ENCODE data around the gene SNRPD2.

The SNRPD2 gene

DNA sequence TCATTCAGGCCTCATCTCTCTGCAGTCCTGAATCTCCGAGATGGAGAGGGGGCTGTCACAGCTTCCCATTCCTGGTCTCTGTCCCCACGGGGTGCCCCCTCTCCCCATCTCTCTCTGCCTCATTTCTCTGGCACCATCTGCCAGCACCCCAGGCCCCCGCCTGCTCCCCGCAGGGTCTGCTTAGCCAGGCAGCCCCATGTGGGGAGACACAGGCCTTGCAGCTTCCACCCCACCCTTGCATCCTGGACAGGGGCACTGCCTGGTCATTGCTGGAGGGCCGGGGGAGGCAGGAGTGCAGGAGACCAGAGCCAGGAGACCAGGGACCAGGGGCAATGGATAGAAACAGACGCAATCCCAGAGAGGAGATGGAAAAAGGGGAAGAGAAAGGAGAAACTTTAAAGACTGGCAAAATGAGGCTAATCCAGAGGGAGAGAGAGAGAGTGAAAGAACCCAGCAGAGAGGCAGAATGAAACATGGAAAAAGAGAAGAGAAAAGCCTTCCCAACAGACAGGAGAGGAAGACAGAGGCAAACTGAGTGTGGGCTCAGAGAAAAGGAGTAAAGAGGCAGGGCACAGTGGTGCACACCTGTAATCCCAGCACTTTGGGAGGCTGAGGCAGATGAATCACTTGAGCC, 32.5 kb downstream of the SNRPD2 start:
- TF ChIP-seq, protein P1, sequence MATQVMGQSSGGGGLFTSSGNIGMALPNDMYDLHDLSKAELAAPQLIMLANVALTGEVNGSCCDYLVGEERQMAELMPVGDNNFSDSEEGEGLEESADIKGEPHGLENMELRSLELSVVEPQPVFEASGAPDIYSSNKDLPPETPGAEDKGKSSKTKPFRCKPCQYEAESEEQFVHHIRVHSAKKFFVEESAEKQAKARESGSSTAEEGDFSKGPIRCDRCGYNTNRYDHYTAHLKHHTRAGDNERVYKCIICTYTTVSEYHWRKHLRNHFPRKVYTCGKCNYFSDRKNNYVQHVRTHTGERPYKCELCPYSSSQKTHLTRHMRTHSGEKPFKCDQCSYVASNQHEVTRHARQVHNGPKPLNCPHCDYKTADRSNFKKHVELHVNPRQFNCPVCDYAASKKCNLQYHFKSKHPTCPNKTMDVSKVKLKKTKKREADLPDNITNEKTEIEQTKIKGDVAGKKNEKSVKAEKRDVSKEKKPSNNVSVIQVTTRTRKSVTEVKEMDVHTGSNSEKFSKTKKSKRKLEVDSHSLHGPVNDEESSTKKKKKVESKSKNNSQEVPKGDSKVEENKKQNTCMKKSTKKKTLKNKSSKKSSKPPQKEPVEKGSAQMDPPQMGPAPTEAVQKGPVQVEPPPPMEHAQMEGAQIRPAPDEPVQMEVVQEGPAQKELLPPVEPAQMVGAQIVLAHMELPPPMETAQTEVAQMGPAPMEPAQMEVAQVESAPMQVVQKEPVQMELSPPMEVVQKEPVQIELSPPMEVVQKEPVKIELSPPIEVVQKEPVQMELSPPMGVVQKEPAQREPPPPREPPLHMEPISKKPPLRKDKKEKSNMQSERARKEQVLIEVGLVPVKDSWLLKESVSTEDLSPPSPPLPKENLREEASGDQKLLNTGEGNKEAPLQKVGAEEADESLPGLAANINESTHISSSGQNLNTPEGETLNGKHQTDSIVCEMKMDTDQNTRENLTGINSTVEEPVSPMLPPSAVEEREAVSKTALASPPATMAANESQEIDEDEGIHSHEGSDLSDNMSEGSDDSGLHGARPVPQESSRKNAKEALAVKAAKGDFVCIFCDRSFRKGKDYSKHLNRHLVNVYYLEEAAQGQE (IDR thresholded peaks at IDR 0.05; ENCODE audit: insufficient read depth in 1 of 2, low read depth in 2 of 2, low read length in 2 of 2): no peak
- TF ChIP-seq FOXP2 (optimal IDR thresholded peaks at IDR 0.05; ENCODE audit: borderline replicate concordance, extremely low read depth, extremely low read length, insufficient read depth) (no peak), POLR2AphosphoS5 (IDR thresholded peaks at IDR 0.05; ENCODE audit: low read depth, low read length) (no peak), TAF1 (IDR thresholded peaks at IDR 0.05; ENCODE audit: borderline replicate concordance, insufficient read depth, low read length) (no peak), SIN3A (IDR thresholded peaks at IDR 0.05; ENCODE audit: borderline replicate concordance, insufficient read depth, low read length) (no peak)

DNA sequence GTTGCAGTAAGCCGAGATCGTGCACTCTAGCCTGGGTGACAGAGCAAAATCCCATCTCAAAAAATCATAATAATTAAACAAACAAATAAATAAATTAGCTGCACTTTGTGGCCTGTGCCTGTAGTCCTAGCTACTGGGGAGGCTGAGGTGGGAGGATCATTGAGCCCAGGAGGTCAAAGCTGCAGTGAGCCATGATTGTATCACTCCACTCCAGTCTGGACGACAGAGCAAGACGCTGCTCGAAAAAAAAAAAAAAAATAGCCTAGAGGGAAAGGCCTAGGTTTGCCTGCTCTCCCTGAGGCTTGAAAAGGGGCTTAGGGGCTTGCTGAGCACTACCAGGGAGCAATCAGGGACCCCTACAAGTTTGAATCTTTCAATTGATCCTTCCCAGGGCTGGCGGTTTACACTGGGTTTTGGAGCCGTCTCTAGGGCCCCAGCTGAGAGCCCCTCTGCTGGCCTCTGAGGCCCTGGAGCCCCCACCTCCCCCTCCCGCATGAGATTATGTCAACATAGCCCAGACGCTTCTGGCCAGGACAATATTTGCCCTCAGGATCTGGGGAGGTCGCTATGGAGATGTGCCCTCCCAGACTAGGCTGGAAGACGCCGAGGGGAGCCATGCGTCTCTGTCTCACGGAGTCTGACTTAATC, 34.1 kb downstream of the SNRPD2 start:
- TF ChIP-seq POLR2AphosphoS5 (IDR thresholded peaks at IDR 0.05; ENCODE audit: low read depth, low read length) (no peak), TAF1 (IDR thresholded peaks at IDR 0.05; ENCODE audit: borderline replicate concordance, insufficient read depth, low read length) (no peak), FOXP2 (optimal IDR thresholded peaks at IDR 0.05; ENCODE audit: borderline replicate concordance, extremely low read depth, extremely low read length, insufficient read depth) (no peak), SIN3A (IDR thresholded peaks at IDR 0.05; ENCODE audit: borderline replicate concordance, insufficient read depth, low read length) (no peak)
- TF ChIP-seq, protein P1 (IDR thresholded peaks at IDR 0.05; ENCODE audit: insufficient read depth in 1 of 2, low read depth in 2 of 2, low read length in 2 of 2): no peak

DNA sequence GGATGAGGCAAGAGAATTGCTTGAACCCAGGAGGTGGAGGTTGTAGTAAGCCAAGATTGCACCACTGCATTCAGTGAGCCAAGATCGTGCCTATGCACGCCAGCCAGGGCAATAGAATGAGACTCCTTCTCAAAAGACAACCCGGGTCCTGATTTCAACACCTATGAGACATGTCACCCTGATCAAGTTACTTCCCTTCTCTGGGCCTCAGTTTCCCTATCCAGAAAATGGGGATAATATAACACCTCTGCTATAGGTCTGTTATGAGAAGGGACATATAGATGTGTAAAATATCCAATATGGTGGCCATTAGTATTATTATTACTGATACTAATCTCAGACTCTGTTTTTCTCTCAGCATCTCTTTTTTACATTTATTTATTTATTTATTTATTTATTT, 36.7 kb downstream of the SNRPD2 start:
- no peak for TF ChIP-seq TAF1 (IDR thresholded peaks at IDR 0.05; ENCODE audit: borderline replicate concordance, insufficient read depth, low read length)
- TF ChIP-seq SIN3A (IDR thresholded peaks at IDR 0.05; ENCODE audit: borderline replicate concordance, insufficient read depth, low read length): no peak
- TF ChIP-seq, protein P1 (IDR thresholded peaks at IDR 0.05; ENCODE audit: insufficient read depth in 1 of 2, low read depth in 2 of 2, low read length in 2 of 2): no peak
- no peak for TF ChIP-seq POLR2AphosphoS5 (IDR thresholded peaks at IDR 0.05; ENCODE audit: low read depth, low read length)
- no peak for TF ChIP-seq FOXP2 (optimal IDR thresholded peaks at IDR 0.05; ENCODE audit: borderline replicate concordance, extremely low read depth, extremely low read length, insufficient read depth)

DNA sequence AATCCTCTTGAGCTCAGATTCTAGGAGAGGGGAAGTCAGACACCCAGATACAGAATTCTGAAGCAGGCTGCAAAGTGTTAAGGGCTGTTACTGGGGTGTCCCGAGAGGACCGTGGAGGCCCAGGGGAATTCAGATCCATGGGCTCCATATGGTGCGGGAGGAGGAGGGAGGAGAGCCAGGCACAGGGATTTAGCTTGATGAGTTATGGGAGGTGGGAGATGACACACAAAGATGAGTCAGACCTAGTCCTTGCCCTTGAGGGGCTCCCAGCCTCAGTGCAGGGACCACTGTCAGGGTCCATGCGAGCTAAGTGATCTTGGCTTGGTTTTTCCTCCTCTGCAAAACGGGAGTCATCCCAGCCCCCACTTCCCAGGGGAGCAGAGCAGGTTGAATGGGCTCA, 38.1 kb downstream of the SNRPD2 start:
- TF ChIP-seq POLR2AphosphoS5 (IDR thresholded peaks at IDR 0.05; ENCODE audit: low read depth, low read length) (no peak), SIN3A (IDR thresholded peaks at IDR 0.05; ENCODE audit: borderline replicate concordance, insufficient read depth, low read length) (no peak), FOXP2 (optimal IDR thresholded peaks at IDR 0.05; ENCODE audit: borderline replicate concordance, extremely low read depth, extremely low read length, insufficient read depth) (no peak), TAF1 (IDR thresholded peaks at IDR 0.05; ENCODE audit: borderline replicate concordance, insufficient read depth, low read length) (no peak)
- TF ChIP-seq, protein P1 (IDR thresholded peaks at IDR 0.05; ENCODE audit: insufficient read depth in 1 of 2, low read depth in 2 of 2, low read length in 2 of 2): no peak
